MM.1S (cell line): ENCODE results near the gene CLCA1.

ENCODE experiments used
- DNase-seq: peaks from one replicate; pipeline ENCODE4 v3.0.0-alpha.2; 2015
- H2AFZ ChIP-seq: fragments of 300-600 bp; sonication (generic); 2 replicates; pipeline ENCODE4 v1.6.0; 2016; ENCODE audit warnings: antibody characterized with exemption, low read length
- H3F3A ChIP-seq: fragments of 300-600 bp; sonication (generic); 2 replicates; pipeline ENCODE4 v1.6.1; 2016; ENCODE audit warnings: mild to moderate bottlenecking, antibody characterized with exemption, low read length, moderate library complexity, mixed read lengths; ENCODE audit not compliant: insufficient read depth
- H3K27ac ChIP-seq: fragments of 300-600 bp; sonication (generic); 2 replicates; pipeline ENCODE4 v1.5.1; 2016; ENCODE audit warnings: mild to moderate bottlenecking, low read length
- H3K27me3 ChIP-seq: fragments of 300-600 bp; sonication (generic); replicated peaks from 2 replicates; pipeline ENCODE4 v1.6.0; 2016; ENCODE audit warnings: low read length; ENCODE audit not compliant: insufficient read depth
- H3K36me3 ChIP-seq: fragments of 300-600 bp; sonication (generic); replicated peaks from 2 replicates; pipeline ENCODE4 v1.6.1; 2016; ENCODE audit warnings: mild to moderate bottlenecking, low read length, mixed read lengths; ENCODE audit not compliant: insufficient read depth
- H3K4me1 ChIP-seq: fragments of 300-600 bp; sonication (generic); 2 replicates; pipeline ENCODE4 v1.6.1; 2016; ENCODE audit warnings: low read length, mixed read lengths
- H3K4me2 ChIP-seq: fragments of 300-600 bp; sonication (generic); 2 replicates; pipeline ENCODE4 v1.6.0; 2016; ENCODE audit warnings: low read depth, low read length
- H3K4me3 ChIP-seq: fragments of 300-600 bp; sonication (generic); 2 replicates; pipeline ENCODE4 v1.5.1; 2016; ENCODE audit warnings: low read length, mixed read lengths
- H3K79me2 ChIP-seq: fragments of 300-600 bp; sonication (generic); 2 replicates; pipeline ENCODE4 v1.6.1; 2016; ENCODE audit warnings: mixed run types, low read length, mixed read lengths
- H3K9ac ChIP-seq: fragments of 300-600 bp; sonication (generic); 2 replicates; pipeline ENCODE4 v1.6.1; 2016; ENCODE audit warnings: low read length, mixed read lengths
- H3K9me2 ChIP-seq: fragments of 300-600 bp; sonication (generic); replicated peaks from 2 replicates; pipeline ENCODE4 v1.6.1; 2016; ENCODE audit warnings: mild to moderate bottlenecking, low read length, mixed read lengths; ENCODE audit not compliant: insufficient read depth
- H3K9me3 ChIP-seq: fragments of 300-600 bp; sonication (generic); replicated peaks from 2 replicates; pipeline ENCODE4 v1.6.1; 2016; ENCODE audit warnings: mild to moderate bottlenecking, low read length, mixed read lengths; ENCODE audit not compliant: insufficient read depth
- H4K20me1 ChIP-seq: fragments of 300-600 bp; sonication (generic); 2 replicates; pipeline ENCODE4 v1.6.1; 2016; ENCODE audit warnings: mild to moderate bottlenecking, low read length, moderate library complexity, mixed read lengths; ENCODE audit not compliant: insufficient read depth
- CTCF ChIP-seq: fragments of 300-600 bp; sonication (generic); IDR thresholded peaks from 2 replicates; pipeline ENCODE4 v1.5.1; 2016; ENCODE audit warnings: antibody characterized with exemption, low read length, mixed read lengths
- EZH2 ChIP-seq: fragments of 300-600 bp; sonication (generic); optimal IDR thresholded peaks from 2 replicates; pipeline ENCODE3; 2017; ENCODE audit warnings: low read depth, mild to moderate bottlenecking, antibody characterized with exemption, low read length, mixed read lengths
- EZH2phosphoT487 ChIP-seq: fragments of 300-600 bp; sonication (generic); IDR thresholded peaks from 2 replicates; pipeline ENCODE4 v1.6.1; 2018; ENCODE audit warnings: antibody characterized with exemption, low read length

CLCA1 gene

GRCh38 chr1:86523670-86524354 lies 55.1 kb downstream of the CLCA1 start:
- Histone ChIP-seq H3K27me3 (no peaks in the 10 kb centered on the region), H3K9me2 (no peaks in the 10 kb centered on the region), H3K27ac (no peak overlapping the region), H3K79me2 (no peaks in the 10 kb centered on the region), H3K4me3 (no peak overlapping the region), H3K9me3 (no peaks in the 10 kb centered on the region), H3K9ac (no peak overlapping the region), H3K36me3 (no peaks in the 10 kb centered on the region), H3F3A (no peaks in the 10 kb centered on the region), H3K4me1 (0 out of 2 replicates have a peak, but pooled peaks cover 3% of the 10 kb centered on the region), H4K20me1 (no peaks in the 10 kb centered on the region), H3K4me2 (no peak overlapping the region), H2AFZ (no peak overlapping the region)
- no peak for DNase-seq
- no peak for TF ChIP-seq EZH2
- TF ChIP-seq EZH2phosphoT487, result no peak

DNA sequence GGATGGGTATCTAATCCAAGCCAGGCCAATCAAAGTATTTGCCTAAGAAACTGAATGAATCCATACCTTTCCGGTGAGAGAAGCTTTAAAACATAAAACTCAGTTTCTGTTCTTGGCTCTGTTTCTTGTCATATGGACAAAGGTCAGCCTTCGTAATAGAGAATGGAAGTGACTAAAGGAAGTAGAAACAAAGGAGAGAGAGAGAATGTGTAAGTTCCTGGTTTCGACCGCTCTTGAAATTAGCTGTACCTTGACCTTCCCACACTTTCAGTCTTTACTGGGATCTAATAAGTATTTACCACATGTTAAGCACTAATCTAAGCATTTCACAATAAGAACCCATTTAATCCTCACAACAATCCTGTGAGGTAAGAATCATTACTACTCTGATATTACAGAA lies 58.6 kb downstream of the CLCA1 start:
- H3K4me3 ChIP-seq, result no peak overlapping the region
- no peaks in the 10 kb centered on the region for H3K36me3 ChIP-seq
- no peaks in the 10 kb centered on the region for H3K9me3 ChIP-seq
- H3F3A ChIP-seq, result no peaks in the 10 kb centered on the region
- no peak overlapping the region for H3K4me2 ChIP-seq
- no peaks in the 10 kb centered on the region for H3K9me2 ChIP-seq
- no peaks in the 10 kb centered on the region for H4K20me1 ChIP-seq
- TF ChIP-seq CTCF (no peak), EZH2phosphoT487 (no peak), EZH2 (no peak)
- H3K79me2 ChIP-seq, result no peaks in the 10 kb centered on the region
- no peak for DNase-seq
- H2AFZ ChIP-seq, result no peak overlapping the region
- 0 out of 2 replicates have a peak, but pooled peaks cover 3% of the 10 kb centered on the region for H3K4me1 ChIP-seq
- H3K27ac ChIP-seq, result no peak overlapping the region
- H3K9ac ChIP-seq, result no peak overlapping the region
- H3K27me3 ChIP-seq, result no peaks in the 10 kb centered on the region

GRCh38 chr1:86530211-86530845 lies 61.6 kb downstream of the CLCA1 start:
- Histone ChIP-seq H3K27me3 (no peaks in the 10 kb centered on the region), H3K4me1 (0 out of 2 replicates have a peak, but pooled peaks cover 3% of the 10 kb centered on the region), H3K9me3 (no peaks in the 10 kb centered on the region), H3K4me2 (no peak overlapping the region), H3K36me3 (no peaks in the 10 kb centered on the region), H3K9me2 (no peaks in the 10 kb centered on the region), H3K27ac (no peak overlapping the region), H3K4me3 (no peak overlapping the region), H3K79me2 (no peaks in the 10 kb centered on the region), H3F3A (no peaks in the 10 kb centered on the region), H2AFZ (no peak overlapping the region), H3K9ac (no peak overlapping the region), H4K20me1 (no peaks in the 10 kb centered on the region)
- DNase-seq, result no peak
- TF ChIP-seq CTCF, result no peak
- no peak for TF ChIP-seq EZH2phosphoT487
- no peak for TF ChIP-seq EZH2
